ENCODE results near the gene NTN4.

NTN4 gene

GRCh38 chr12:95651681-95652080 lies 138.9 kb downstream of the NTN4 start:
- DNase-seq, result no peak

GRCh38 chr12:95648990-95649791 lies 141.4 kb downstream of the NTN4 start:
- no peak for DNase-seq

- no peak for DNase-seq
Measured at GRCh38 chr12:95646781-95647190, 143.8 kb downstream of the NTN4 start.

- no peak for DNase-seq
Measured at GRCh38 chr12:95643256-95643655, 147.3 kb downstream of the NTN4 start.

GRCh38 chr12:95642583-95642982 lies 148.0 kb downstream of the NTN4 start:
- DNase-seq, result no peak

GRCh38 chr12:95641299-95641952 lies 149.1 kb downstream of the NTN4 start:
- no peak for DNase-seq

- DNase-seq, result no peak
Measured at GRCh38 chr12:95640516-95640915, 150.0 kb downstream of the NTN4 start.

- DNase-seq, result no peak
Measured at GRCh38 chr12:95637471-95638155, 153.0 kb downstream of the NTN4 start.

DNA sequence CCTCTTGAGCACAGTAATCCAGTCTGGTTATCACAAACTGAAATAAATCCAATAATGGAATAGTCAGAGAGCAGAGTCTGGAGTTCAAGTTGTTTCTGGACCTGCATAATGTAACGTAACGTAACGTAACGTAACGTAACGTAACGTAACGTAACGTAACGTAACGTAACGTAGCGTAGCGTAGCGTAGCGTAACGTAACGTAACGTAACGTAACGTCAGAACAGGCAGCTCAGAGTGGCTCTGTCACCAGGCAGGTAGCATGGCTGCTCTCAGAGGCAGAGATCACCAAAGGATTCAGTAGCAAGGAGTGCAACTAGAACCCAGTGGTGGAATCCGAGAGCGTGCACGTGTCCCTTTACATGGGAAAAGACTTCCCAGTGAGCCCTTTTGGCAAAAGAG lies 153.6 kb downstream of the NTN4 start:
- DNase-seq, result no peak

GRCh38 chr12:95634622-95635621 lies 155.6 kb downstream of the NTN4 start:
- no peak for DNase-seq

- DNase-seq, result no peak
Measured at GRCh38 chr12:95633732-95634465, 156.7 kb downstream of the NTN4 start.

DNA sequence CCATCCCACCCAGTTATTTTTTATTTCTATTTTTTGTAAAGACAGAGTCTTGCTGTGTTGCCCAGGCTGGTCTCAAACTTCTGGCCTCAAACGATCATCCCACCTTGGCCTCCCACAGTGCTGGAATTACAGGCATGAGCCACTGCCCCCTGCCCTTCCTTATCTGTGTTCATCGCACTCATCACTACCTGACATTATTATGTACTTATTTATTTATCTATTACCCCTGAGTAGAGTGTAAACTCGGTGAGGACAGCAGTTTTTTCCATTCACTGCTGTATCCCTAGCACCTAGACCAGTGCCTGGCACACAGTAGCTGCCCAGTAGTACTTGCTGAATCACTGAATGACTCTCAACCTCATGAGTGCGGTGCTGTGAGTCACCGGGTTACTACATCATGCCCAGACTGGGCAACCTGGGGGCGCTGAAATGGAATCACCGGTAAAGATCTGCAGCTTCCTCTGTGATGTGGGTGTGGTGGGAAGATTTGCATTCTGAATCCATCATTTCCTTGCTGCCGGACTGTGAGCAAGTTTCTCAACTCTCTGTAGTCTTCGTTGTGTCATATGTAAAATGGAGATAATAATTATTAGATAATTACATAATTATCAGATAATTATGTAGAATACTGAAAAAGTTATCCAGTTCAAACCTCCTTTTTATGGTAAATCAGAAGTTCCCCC lies 157.4 kb downstream of the NTN4 start:
- no peak for DNase-seq

- DNase-seq, result no peak
Measured at GRCh38 chr12:95630496-95630895, 160.1 kb downstream of the NTN4 start.

GRCh38 chr12:95629392-95629791 lies 161.2 kb downstream of the NTN4 start:
- DNase-seq, result no peak

DNA sequence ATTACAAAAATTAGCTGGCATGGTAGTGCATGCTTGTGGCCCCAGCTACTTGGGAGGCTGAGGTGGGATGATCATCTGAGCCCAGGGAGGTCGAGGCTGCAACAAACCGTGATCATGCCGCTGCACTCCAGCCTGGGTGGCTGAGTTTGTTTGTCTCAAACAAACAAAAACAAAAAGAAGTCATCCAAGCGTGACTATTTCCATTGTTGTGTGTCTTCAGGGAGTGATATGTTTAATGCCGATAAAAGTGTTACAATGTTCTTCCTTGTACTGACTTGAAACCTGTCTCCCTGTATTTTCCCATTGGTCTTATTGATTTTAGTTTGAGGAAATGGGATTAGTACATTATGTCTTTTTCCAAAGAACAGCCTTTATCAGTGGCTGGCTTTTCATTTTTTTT lies 163.7 kb downstream of the NTN4 start:
- DNase-seq, result no peak

DNA sequence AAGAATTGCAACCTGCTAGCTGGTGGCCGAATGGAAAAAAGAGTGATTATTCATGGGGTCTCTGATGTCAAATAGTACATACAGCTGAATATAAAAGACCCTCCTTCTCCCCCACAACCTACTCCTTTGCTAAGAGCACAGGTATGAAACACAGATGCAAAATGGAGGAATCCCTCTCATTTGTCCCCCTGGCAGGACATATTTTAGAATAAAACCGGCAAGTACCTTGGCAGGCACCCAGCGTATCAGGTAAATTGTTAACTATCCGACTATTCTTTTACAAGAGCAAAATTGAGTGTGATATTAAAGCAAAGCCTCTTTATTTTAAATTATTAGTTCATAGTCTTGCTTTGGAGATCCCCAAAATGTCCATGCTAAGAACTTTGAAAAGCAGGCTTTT lies 165.6 kb downstream of the NTN4 start:
- DNase-seq, result no peak

GRCh38 chr12:95624589-95624988 lies 166.0 kb downstream of the NTN4 start:
- no peak for DNase-seq

DNA sequence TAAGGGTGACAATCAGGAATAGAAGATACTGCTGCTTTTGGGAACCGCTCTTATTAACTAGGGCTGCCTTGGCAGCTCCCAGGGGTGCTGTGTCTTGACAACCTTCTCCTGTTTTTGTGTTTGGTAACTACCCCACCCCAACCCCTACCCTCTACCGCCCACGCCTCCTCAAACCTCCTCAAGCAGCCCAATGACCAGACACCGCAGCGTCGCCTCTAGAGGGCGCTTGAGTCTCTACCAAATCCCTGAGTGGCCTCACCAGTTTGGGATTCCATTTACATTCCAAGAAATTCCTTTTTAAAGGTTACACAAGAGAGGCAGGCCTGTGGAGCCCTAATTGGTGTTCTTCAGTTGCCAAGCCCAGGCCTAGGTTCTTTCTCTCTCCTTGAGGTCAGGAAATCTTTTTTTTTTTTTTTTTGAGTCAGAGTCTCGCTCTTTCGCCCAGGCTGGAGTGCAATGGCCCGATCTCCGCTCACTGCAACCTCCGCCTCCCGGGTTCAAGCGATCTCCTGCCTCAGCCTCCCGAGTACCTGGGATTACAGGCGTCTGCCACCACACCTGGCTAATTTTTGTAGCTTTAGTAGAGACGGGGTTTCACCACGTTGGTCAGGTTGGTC lies 166.9 kb downstream of the NTN4 start:
- DNase-seq, result no peak

DNA sequence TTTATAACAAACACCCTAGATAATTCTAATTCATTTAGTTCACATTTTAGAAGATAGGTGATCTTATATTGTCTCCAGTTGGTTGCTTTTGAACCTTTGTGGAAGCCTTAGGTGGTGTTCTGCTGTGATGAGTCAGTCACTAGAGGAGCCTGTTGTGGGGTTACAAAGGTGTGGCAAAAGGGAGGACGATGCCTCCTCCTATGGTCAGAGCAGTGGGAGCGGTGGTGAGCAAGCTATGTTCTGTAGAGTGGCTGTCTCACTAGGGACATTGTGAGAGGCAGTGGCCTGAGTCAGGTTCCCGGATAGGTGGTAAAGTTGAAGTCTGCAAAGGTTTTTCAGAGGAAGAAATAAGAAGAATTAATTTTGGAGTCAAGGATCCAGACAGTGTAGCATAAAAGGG lies 167.7 kb downstream of the NTN4 start:
- DNase-seq, result no peak

DNA sequence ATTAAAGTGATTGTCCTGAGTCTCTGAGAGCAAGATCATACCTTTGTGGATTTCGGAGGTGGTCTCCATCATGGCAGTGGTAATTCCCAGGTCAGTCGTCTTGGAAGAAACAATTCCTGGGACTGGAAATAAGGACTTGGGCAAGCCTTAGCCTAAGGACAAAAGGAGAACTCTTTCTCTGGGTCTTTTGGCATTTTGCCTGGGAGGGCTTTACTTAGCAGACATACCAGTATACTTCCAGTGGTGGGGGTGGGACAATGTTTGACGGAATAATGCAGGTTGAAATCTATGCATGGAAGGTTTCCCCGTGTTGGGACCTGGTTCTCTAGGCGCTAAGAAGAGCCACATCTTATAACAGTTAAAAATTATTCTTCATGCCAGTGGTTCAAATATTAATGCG lies 168.8 kb downstream of the NTN4 start:
- DNase-seq, result no peak

GRCh38 chr12:95620171-95620570 lies 170.4 kb downstream of the NTN4 start:
- DNase-seq, result no peak
